T-cell (primary cell): ENCODE results near the gene TENM3. TPM values are rescaled to one million over a fixed set of nuclear protein-coding genes. Genes with fewer than 3 reads are reported as not detected.
"Not testable (repeated sequence)": the region's sequence is repeated elsewhere in the genome, so short reads cannot be mapped to it uniquely, and the experiment has no call there.

Experiments
- ATAC-seq, 4 experiments: fragments of 200-7000 bp in 3 of 4; fragments of 150-1000 bp in 1 of 4; cut with Tn5 transposase; replicated peaks in 1 of 4; 1 replicate in 3 of 4; 2 replicates in 1 of 4; pipeline ENCODE4 v1.10.0; 2021; ENCODE audit warnings: moderate library complexity in 3 of 4, mild to moderate bottlenecking in 2 of 4, moderate number of reproducible peaks in 1 of 4
- CTCF ChIA-PET, 2 donors: fragments of 300-600 bp; sonication (Branson Sonifier 250); formaldehyde crosslinking; loops; one replicate each; lab custom pipeline; 2022; ENCODE audit warnings: antibody characterized with exemption in 2 of 2; lab: Charles Lee
- POLR2A ChIA-PET, 2 donors: fragments of 300-600 bp; sonication (Branson Sonifier 250); formaldehyde crosslinking; loops; one replicate each; lab custom pipeline; 2022; ENCODE audit warnings: antibody characterized with exemption in 2 of 2; lab: Charles Lee
- DNase-seq, 35 experiments: peaks; one replicate each; pipeline versions ENCODE4 v3.0.0 to v3.0.0-alpha.2; 2013 to 2023
- H3K27ac ChIP-seq: one replicate; pipeline ENCODE4 v1.5.1; 2013; ENCODE audit warnings: low read length
- H3K27me3 ChIP-seq, 2 experiments: replicated peaks in 1 of 2; 1 replicate in 1 of 2; 2 replicates in 1 of 2; pipeline versions ENCODE4 v1.6.1 to v1.7.0; 2013; ENCODE audit warnings: low read length in 1 of 2, mixed read lengths in 1 of 2; ENCODE audit not compliant: control insufficient read depth in 2 of 2, insufficient read depth in 2 of 2; ENCODE audit errors: extremely low read depth in 1 of 2
- H3K36me3 ChIP-seq, 2 donors: 1 replicate in 1 of 2; 2 replicates in 1 of 2; pipeline versions ENCODE4 v1.6.1 to v1.7.0; 2013; ENCODE audit warnings: low read length in 1 of 2; ENCODE audit not compliant: control insufficient read depth in 2 of 2, insufficient read depth in 1 of 2; ENCODE audit errors: extremely low read depth in 1 of 2
- H3K4me1 ChIP-seq, 2 experiments: 1 replicate in 1 of 2; 2 replicates in 1 of 2; pipeline versions ENCODE4 v1.6.1 to v1.7.0; 2013; ENCODE audit warnings: low read length in 2 of 2, mixed read lengths in 1 of 2; ENCODE audit not compliant: insufficient read depth in 2 of 2, control insufficient read depth in 1 of 2; ENCODE audit errors: extremely low read depth in 1 of 2
- H3K4me3 ChIP-seq, 2 donors: 1 replicate in 1 of 2; 2 replicates in 1 of 2; pipeline versions ENCODE4 v1.5.1 to v1.7.0; 2013; ENCODE audit warnings: mild to moderate bottlenecking in 2 of 2, low read length in 1 of 2, moderate library complexity in 1 of 2; ENCODE audit not compliant: control insufficient read depth in 1 of 2; ENCODE audit errors: extremely low read depth in 1 of 2
- H3K9me3 ChIP-seq: 2 replicates; pipeline ENCODE4 v1.7.0; 2013
- H3K27ac Mint-ChIP-seq, 2 donors: one replicate each; pipeline ENCODE4 v1.8.0; 2020 to 2021; ENCODE audit warnings: mild to moderate bottlenecking in 2 of 2, mixed read lengths in 2 of 2
- H3K27me3 Mint-ChIP-seq, 2 donors: one replicate each; pipeline ENCODE4 v1.8.0; 2021 to 2022; ENCODE audit warnings: mixed read lengths in 2 of 2
- H3K36me3 Mint-ChIP-seq: one replicate; pipeline ENCODE4 v1.8.0; 2021; ENCODE audit warnings: mixed read lengths
- H3K4me1 Mint-ChIP-seq, 3 donors: one replicate each; pipeline ENCODE4 v1.8.0; 2020 to 2022; ENCODE audit warnings: mixed read lengths in 3 of 3, mild to moderate bottlenecking in 1 of 3
- H3K4me3 Mint-ChIP-seq, 3 donors: one replicate each; pipeline ENCODE4 v1.8.0; 2020 to 2022; ENCODE audit warnings: mild to moderate bottlenecking in 3 of 3, mixed read lengths in 3 of 3, moderate library complexity in 3 of 3
- H3K9me3 Mint-ChIP-seq, 3 donors: one replicate each; pipeline ENCODE4 v1.8.0; 2020 to 2022; ENCODE audit warnings: mixed read lengths in 3 of 3
- WGBS: methylation state at CpG from one replicate; pipeline ENCODE4 v1.1.5; 2013; ENCODE audit warnings: missing lambda C conversion rate; ENCODE audit not compliant: insufficient coverage; 5-methylcytosine and 5-hydroxymethylcytosine counted together
- total RNA-seq, 35 experiments: library from RNA in 6 of 35; stranded (reverse) in 6 of 35; fragments of 120-200 nt in 1 of 35; gene quantifications; one replicate each; pipeline versions ENCODE4 v1.2.1 to v1.2.4 and lab custom pipeline; 2013 to 2026

TENM3 gene
- total RNA-seq, 5 donors from 2014 or later (not counting 1 experiment from before 2014, with no cell fraction given): 0.03 to 0.44 (median 0.16) TPM; not detected in 2

- H3K4me1 ChIP-seq: no peaks in the 10 kb centered on the region
- no peak overlapping the region for H3K4me3 ChIP-seq
- DNase-seq (no peak), ATAC-seq (no peak)
- H3K36me3 Mint-ChIP-seq: no peaks in the 10 kb centered on the region
- H3K27ac Mint-ChIP-seq: no peak overlapping the region
- H3K27ac ChIP-seq: no peak overlapping the region
- H3K4me1 Mint-ChIP-seq: no peaks in the 10 kb centered on the region
- H3K9me3 ChIP-seq: no peaks in the 10 kb centered on the region
- peaks cover 0 to 4% (median 0%) of the 10 kb centered on the region in 3 donors for H3K9me3 Mint-ChIP-seq
- H3K27me3 Mint-ChIP-seq: peaks cover 0 to 4% of the 10 kb centered on the region in 2 donors
- no peaks in the 10 kb centered on the region for H3K27me3 ChIP-seq
- H3K4me3 Mint-ChIP-seq: no peak overlapping the region
- H3K36me3 ChIP-seq: no peaks in the 10 kb centered on the region
- ChIA-PET POLR2A (no interaction called here), CTCF (no interaction called here)
- 79% methylated on average over 4 of the region's 5 CpGs for WGBS
These were observed 11.7 kb upstream of the TENM3 start for GRCh38 chr4:182231496-182231895.

- Histone ChIP-seq H3K4me1 (no peaks in the 10 kb centered on the region), H3K27ac (no peak overlapping the region), H3K4me3 (no peak overlapping the region), H3K9me3 (no peaks in the 10 kb centered on the region), H3K27me3 (no peaks in the 10 kb centered on the region), H3K36me3 (no peaks in the 10 kb centered on the region)
- Mint-ChIP-seq H3K27ac (no peak overlapping the region), H3K27me3 (peaks cover 0 to 7% of the 10 kb centered on the region in 2 donors), H3K4me3 (no peak overlapping the region), H3K36me3 (no peaks in the 10 kb centered on the region), H3K4me1 (no peaks in the 10 kb centered on the region), H3K9me3 (peaks cover 0 to 8% (median 3%) of the 10 kb centered on the region in 3 donors)
- DNase-seq (no peak), ATAC-seq (no peak)
- ChIA-PET POLR2A (no interaction called here), CTCF (no interaction called here)
- WGBS: 84% methylated on average over 11 of the region's 12 CpGs
These were observed 9.7 kb upstream of the TENM3 start for GRCh38 chr4:182233310-182234090.

- no peaks in the 10 kb centered on the region for H3K4me1 ChIP-seq
- ATAC-seq (no peak), DNase-seq (no peak)
- H3K27ac ChIP-seq: no peak overlapping the region
- no peak overlapping the region for H3K4me3 ChIP-seq
- ChIA-PET POLR2A (no interaction called here), CTCF (no interaction called here)
- 88% methylated on average over 5 of the region's 11 CpGs for WGBS
- no peaks in the 10 kb centered on the region for H3K9me3 ChIP-seq
- Mint-ChIP-seq H3K27me3 (peaks cover 0 to 7% of the 10 kb centered on the region in 2 donors), H3K4me3 (no peak overlapping the region), H3K27ac (no peak overlapping the region), H3K36me3 (no peaks in the 10 kb centered on the region), H3K9me3 (peaks cover 0 to 8% (median 3%) of the 10 kb centered on the region in 3 donors), H3K4me1 (no peaks in the 10 kb centered on the region)
- no peaks in the 10 kb centered on the region for H3K36me3 ChIP-seq
- H3K27me3 ChIP-seq: no peaks in the 10 kb centered on the region
These were observed 8.0 kb upstream of the TENM3 start for GRCh38 chr4:182235021-182235795.

GRCh38 chr4:182236186-182236585 lies 7.0 kb upstream of the TENM3 start:
- no peak overlapping the region for H3K4me3 Mint-ChIP-seq
- H3K9me3 Mint-ChIP-seq: peaks cover 0 to 8% (median 3%) of the 10 kb centered on the region in 3 donors
- no peak overlapping the region for H3K27ac Mint-ChIP-seq
- ATAC-seq (no peak), DNase-seq (no peak)
- CTCF ChIA-PET: no interaction called here
- Histone ChIP-seq H3K36me3 (no peaks in the 10 kb centered on the region), H3K9me3 (no peaks in the 10 kb centered on the region), H3K4me1 (no peaks in the 10 kb centered on the region), H3K4me3 (no peak overlapping the region), H3K27me3 (no peaks in the 10 kb centered on the region), H3K27ac (no peak overlapping the region)
- H3K36me3 Mint-ChIP-seq: no peaks in the 10 kb centered on the region
- H3K27me3 Mint-ChIP-seq: peaks cover 0 to 7% of the 10 kb centered on the region in 2 donors
- H3K4me1 Mint-ChIP-seq: no peaks in the 10 kb centered on the region
- no CpG with 5 or more reads among the region's 2 CpGs for WGBS
- POLR2A ChIA-PET: no interaction called here

GRCh38 chr4:182237010-182237409 lies 6.2 kb upstream of the TENM3 start:
- H3K4me3 Mint-ChIP-seq, H3K4me1 Mint-ChIP-seq, H3K9me3 Mint-ChIP-seq, ATAC-seq, H3K36me3 ChIP-seq, H3K27ac Mint-ChIP-seq, H3K27me3 ChIP-seq, H3K27me3 Mint-ChIP-seq, POLR2A ChIA-PET, H3K36me3 Mint-ChIP-seq, H3K4me1 ChIP-seq, H3K4me3 ChIP-seq, H3K9me3 ChIP-seq, DNase-seq, H3K27ac ChIP-seq, CTCF ChIA-PET: not testable (repeated sequence)
- 100% methylated on average over 1 of the region's 6 CpGs for WGBS

GRCh38 chr4:182238355-182238931 lies 4.8 kb upstream of the TENM3 start:
- no peaks in the 10 kb centered on the region for H3K36me3 ChIP-seq
- H3K4me1 ChIP-seq: no peaks in the 10 kb centered on the region
- no peaks in the 10 kb centered on the region for H3K9me3 ChIP-seq
- no peak for ATAC-seq
- H3K36me3 Mint-ChIP-seq: no peaks in the 10 kb centered on the region
- H3K27ac ChIP-seq: no peak overlapping the region
- ChIA-PET POLR2A (no interaction called here), CTCF (interaction anchor here in 1 of 2 donors (0.7 kb wide), 1 partner anchor 189 kb away, joined by 3 read pairs; no protein-coding TSS in a partner anchor)
- no peaks in the 10 kb centered on the region for H3K27me3 ChIP-seq
- no peaks in the 10 kb centered on the region for H3K4me1 Mint-ChIP-seq
- 66% methylated on average over 3 of the region's 9 CpGs for WGBS
- no peak overlapping the region for H3K27ac Mint-ChIP-seq
- peaks cover 3 to 12% (median 4%) of the 10 kb centered on the region in 3 donors for H3K9me3 Mint-ChIP-seq
- DNase-seq: no peak
- no peak overlapping the region for H3K4me3 ChIP-seq
- H3K27me3 Mint-ChIP-seq: peaks cover 0 to 3% of the 10 kb centered on the region in 2 donors
- no peak overlapping the region for H3K4me3 Mint-ChIP-seq
